Suprapubic skin (tissue), 4 donors: ENCODE measurements around the gene HOXB7.

Source experiments
- CTCF ChIP-seq, 2 donors: fragments of 200-600 bp in 1 of 2; fragments of 450-650 bp in 1 of 2; sonication (generic) in 1 of 2; IDR thresholded peaks; one replicate each; pipeline ENCODE4 v1.5.1; 2016 to 2019; ENCODE audit warnings: antibody characterized with exemption in 2 of 2, mild to moderate bottlenecking in 1 of 2, moderate library complexity in 1 of 2
- EP300 ChIP-seq: sonication (generic); formaldehyde crosslinking; IDR thresholded peaks from one replicate; pipeline ENCODE4 v1.6.1; 2017; ENCODE audit warnings: antibody characterized with exemption
- POLR2A ChIP-seq, 2 donors: fragments of 450-650 bp; IDR thresholded peaks; one replicate each; pipeline ENCODE4 v1.6.1; 2017; ENCODE audit warnings: antibody characterized with exemption in 2 of 2, mild to moderate bottlenecking in 2 of 2, moderate library complexity in 2 of 2
- POLR2AphosphoS5 ChIP-seq, 3 donors: sonication (generic); formaldehyde crosslinking; IDR thresholded peaks; one replicate each; pipeline ENCODE4 v1.6.1; 2017; ENCODE audit warnings: antibody characterized with exemption in 3 of 3

GRCh38 chr17:48558057-48558830 lies 52.6 kb downstream of the HOXB7 start:
- TF ChIP-seq EP300 (no peak), POLR2AphosphoS5 (IDR thresholded peaks at IDR 0.05) (no peak), CTCF (IDR thresholded peaks at IDR 0.05) (no peak), POLR2A (IDR thresholded peaks at IDR 0.05) (no peak)
